Thyroid gland (tissue), 4 donors: ENCODE results near the gene IRGC. TPM values are rescaled to one million over a fixed set of nuclear protein-coding genes. Genes with fewer than 3 reads are reported as not detected.

Experiments
- DNase-seq, 2 donors: peaks; one replicate each; pipeline ENCODE4 v3.0.0-alpha.2; 2019
- H3K27ac ChIP-seq, 3 donors: fragments of 200-600 bp; sonication (generic); 1 replicate in 2 of 3; 2 replicates in 1 of 3; pipeline ENCODE4 v1.5.1; 2016 to 2019; ENCODE audit warnings: mild to moderate bottlenecking in 1 of 3, moderate library complexity in 1 of 3
- H3K27me3 ChIP-seq: fragments of 200-600 bp; sonication (generic); one replicate; pipeline ENCODE4 v1.5.1; 2019
- H3K36me3 ChIP-seq, 2 donors: fragments of 200-600 bp; sonication (generic); one replicate each; pipeline ENCODE4 v1.5.1; 2016 to 2019
- H3K4me1 ChIP-seq, 2 donors: fragments of 200-600 bp; sonication (generic); one replicate each; pipeline ENCODE4 v1.5.1; 2017 to 2019
- H3K4me3 ChIP-seq, 3 donors: fragments of 200-600 bp; sonication (generic); replicated peaks in 1 of 3; 1 replicate in 2 of 3; 2 replicates in 1 of 3; pipeline ENCODE4 v1.5.1; 2016; ENCODE audit warnings: mild to moderate bottlenecking in 1 of 3
- H3K9me3 ChIP-seq: fragments of 200-600 bp; sonication (generic); one replicate; pipeline ENCODE4 v1.5.1; 2017
- POLR2A ChIP-seq, 2 donors: fragments of 450-650 bp; IDR thresholded peaks; one replicate each; pipeline ENCODE4 v1.6.1; 2017; ENCODE audit warnings: antibody characterized with exemption in 2 of 2, mild to moderate bottlenecking in 2 of 2, moderate library complexity in 1 of 2
- WGBS, 2 donors: methylation state at CpG; one replicate each; pipeline ENCODE4 v1.1.5; 2017; 5-methylcytosine and 5-hydroxymethylcytosine counted together
- intact Hi-C: fragments of 100-400 bp; cut with DNase I; formaldehyde crosslinking; loops from one replicate; pipeline ENCODE4 v1.15.1; 2023
- total RNA-seq, 4 donors: library from RNA; depleted of rRNA; stranded (reverse); fragments of >200 nt; gene quantifications; one replicate each; pipeline ENCODE4 v1.2.3, GENCODE V29; 2016
- TF ChIP-seq, protein P1 (sequence below), 6 experiments: fragments of 200-600 bp in 3 of 6; fragments of 450-650 bp in 3 of 6; sonication (generic) in 3 of 6; IDR thresholded peaks; one replicate each; pipeline ENCODE4 v1.5.1; 2016 to 2019; ENCODE audit warnings: antibody characterized with exemption in 6 of 6, mild to moderate bottlenecking in 2 of 6, inconsistent platforms in 1 of 6, moderate library complexity in 1 of 6

The IRGC gene
- total RNA-seq, 4 donors from 2014 or later, result 1.1 TPM; not detected in 3

DNA sequence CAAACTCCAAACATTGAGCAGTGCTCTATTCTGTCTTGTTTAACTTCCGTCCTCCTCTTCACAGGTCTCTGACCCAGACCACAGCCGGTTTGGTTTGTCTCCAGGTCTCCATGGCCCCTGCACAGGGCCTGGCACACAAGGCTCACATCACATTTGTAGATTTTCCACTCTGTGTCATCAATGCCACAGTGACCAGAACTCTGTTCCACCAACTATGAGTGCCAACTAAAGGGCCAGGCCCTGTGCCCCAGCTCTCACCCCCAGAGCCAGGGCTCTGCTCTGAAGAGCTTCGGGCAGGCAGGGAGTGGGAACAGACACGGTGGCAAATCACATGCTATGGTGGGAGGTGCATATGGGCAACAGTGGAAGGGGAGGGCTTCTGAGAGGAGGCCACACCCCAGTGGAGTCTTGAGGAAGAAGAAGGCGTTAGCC is 22.9 kb downstream of the IRGC start:
- DNase-seq, result no peak
- TF ChIP-seq POLR2A (IDR thresholded peaks at IDR 0.05), result no peak
- TF ChIP-seq, protein P1, sequence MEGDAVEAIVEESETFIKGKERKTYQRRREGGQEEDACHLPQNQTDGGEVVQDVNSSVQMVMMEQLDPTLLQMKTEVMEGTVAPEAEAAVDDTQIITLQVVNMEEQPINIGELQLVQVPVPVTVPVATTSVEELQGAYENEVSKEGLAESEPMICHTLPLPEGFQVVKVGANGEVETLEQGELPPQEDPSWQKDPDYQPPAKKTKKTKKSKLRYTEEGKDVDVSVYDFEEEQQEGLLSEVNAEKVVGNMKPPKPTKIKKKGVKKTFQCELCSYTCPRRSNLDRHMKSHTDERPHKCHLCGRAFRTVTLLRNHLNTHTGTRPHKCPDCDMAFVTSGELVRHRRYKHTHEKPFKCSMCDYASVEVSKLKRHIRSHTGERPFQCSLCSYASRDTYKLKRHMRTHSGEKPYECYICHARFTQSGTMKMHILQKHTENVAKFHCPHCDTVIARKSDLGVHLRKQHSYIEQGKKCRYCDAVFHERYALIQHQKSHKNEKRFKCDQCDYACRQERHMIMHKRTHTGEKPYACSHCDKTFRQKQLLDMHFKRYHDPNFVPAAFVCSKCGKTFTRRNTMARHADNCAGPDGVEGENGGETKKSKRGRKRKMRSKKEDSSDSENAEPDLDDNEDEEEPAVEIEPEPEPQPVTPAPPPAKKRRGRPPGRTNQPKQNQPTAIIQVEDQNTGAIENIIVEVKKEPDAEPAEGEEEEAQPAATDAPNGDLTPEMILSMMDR (IDR thresholded peaks at IDR 0.05), result no peak
- WGBS, 2 donors, result 63 to 68% methylated on average over 5 of the region's 5 CpGs
- Histone ChIP-seq H3K27ac (no peak overlapping the region), H3K36me3 (peaks cover 34 to 58% of the 10 kb centered on the region in 2 donors), H3K27me3 (no peaks in the 10 kb centered on the region), H3K4me1 (no peaks in the 10 kb centered on the region), H3K4me3 (no peak overlapping the region), H3K9me3 (no peaks in the 10 kb centered on the region)
- intact Hi-C loops, result no loop called here

DNA sequence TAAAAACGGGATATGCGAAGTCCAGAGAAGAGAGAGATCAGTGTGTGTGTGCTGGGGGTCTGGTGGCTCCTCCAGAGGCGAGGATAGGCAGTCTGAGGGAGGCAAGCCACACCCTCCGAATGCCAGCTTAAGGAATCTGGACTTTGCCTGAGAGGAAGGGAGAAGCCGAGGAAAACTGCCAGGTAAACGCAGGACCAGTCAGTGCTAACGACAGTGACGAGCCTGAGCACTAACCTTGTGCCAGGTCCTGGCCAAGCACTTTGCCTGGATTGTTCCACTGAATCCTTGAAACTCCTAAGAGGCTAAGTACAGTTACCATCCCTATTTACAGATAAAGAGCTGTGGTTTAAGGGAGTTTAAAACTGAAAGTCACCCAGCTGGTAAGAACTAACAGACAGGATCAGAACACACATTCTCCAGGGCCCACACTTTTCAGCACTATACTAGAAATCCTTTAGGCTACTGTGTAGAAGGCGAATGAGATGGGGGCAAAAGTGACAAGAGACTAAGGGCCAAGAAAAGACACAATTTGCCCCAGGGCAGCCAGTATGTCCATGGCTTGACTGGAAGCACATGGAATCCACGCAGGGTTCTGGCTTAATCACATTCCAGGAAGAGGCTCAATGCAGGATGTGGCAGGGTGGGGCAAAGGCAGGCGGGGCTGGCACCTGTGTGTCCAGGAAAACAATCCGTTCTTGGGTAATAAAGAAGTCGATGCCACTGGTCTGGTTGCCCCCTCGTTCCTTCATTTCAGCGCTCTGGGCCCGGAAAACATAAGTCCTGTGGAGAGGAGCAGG is 23.8 kb downstream of the IRGC start:
- intact Hi-C loops, result no loop called here

DNA sequence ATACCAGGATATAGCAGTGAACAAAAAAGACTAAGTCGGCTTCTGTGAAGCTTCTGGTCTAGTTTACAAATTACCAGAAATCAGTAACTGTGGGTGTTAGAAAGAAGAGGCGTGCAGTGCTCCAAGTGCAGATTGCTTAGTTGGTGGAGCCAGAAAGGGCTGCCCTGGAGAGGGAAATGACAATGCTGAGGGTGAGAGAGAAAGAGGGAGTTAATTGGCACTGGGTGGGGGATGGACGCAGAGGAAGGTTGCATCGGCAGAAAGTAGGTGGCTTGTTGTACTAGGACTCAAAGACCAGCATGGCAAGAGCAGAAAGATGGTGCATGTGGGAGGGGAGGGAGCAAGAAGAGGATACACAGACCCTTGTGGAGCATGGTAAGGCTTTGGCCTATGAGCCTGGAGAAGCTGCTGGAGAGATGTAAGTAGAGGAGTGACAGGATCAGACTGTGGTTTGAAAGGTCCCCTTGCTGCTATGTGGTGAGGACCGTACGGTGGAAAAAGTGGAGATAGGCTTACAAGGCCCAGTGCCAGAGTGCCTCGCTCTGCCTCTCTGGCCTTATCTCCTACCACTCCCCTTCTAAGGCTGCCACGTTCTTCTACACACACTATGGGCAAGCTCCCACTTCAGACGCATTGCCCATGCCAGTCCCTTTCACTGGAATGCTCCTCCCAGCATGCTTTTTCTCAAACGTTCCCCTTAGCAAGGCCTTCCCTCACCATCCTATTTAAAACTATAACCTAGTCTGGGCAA is 25.4 kb downstream of the IRGC start:
- H3K27me3 ChIP-seq, result no peaks in the 10 kb centered on the region
- DNase-seq, result no peak
- peaks cover 52 to 55% of the 10 kb centered on the region in 2 donors for H3K36me3 ChIP-seq
- no peaks in the 10 kb centered on the region for H3K4me1 ChIP-seq
- TF ChIP-seq, protein P1 (IDR thresholded peaks at IDR 0.05), result no peak
- TF ChIP-seq POLR2A (IDR thresholded peaks at IDR 0.05), result no peak
- no peak overlapping the region for H3K27ac ChIP-seq
- no peak overlapping the region for H3K4me3 ChIP-seq
- no peaks in the 10 kb centered on the region for H3K9me3 ChIP-seq
- WGBS, 2 donors, result 90 to 91% methylated on average over 10 of the region's 10 CpGs
- intact Hi-C loops, result no loop called here

More for the DNA sequence above, 23.8 kb downstream of the IRGC start:
- DNase-seq, result no peak
- WGBS, 2 donors, result 82 to 84% methylated on average over 16 of the region's 16 CpGs
- H3K4me1 ChIP-seq, result no peaks in the 10 kb centered on the region
- no peak for TF ChIP-seq POLR2A (IDR thresholded peaks at IDR 0.05)
- TF ChIP-seq, protein P1 (IDR thresholded peaks at IDR 0.05), result no peak
- no peak overlapping the region for H3K27ac ChIP-seq
- no peaks in the 10 kb centered on the region for H3K27me3 ChIP-seq
- no peak overlapping the region for H3K4me3 ChIP-seq
- peaks cover 40 to 56% of the 10 kb centered on the region in 2 donors for H3K36me3 ChIP-seq
- no peaks in the 10 kb centered on the region for H3K9me3 ChIP-seq

DNA sequence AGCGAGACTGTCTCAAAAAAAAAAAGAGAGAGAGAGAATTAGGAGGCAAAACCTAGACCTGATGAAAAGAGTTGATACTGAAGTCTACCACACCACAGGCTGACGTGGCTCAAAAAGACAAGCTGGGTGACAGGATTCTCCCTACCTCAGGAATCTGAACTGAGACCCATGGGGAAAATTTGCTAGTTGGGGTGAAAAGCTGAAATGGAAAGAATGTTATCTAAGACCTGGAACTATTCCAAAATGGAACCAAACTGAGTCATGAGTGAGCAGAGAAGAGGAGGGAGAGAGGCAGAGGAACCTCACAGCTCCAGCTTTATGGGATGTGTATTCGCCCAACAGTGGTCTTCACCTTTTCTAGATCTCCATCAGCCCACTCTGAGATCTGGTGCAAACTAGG is 27.2 kb downstream of the IRGC start:
- TF ChIP-seq, protein P1 (IDR thresholded peaks at IDR 0.05), result no peak
- no peak for TF ChIP-seq POLR2A (IDR thresholded peaks at IDR 0.05)
- no peak for DNase-seq
- H3K27me3 ChIP-seq, result no peaks in the 10 kb centered on the region
- intact Hi-C loops, result no loop called here
- no peaks in the 10 kb centered on the region for H3K9me3 ChIP-seq
- no peaks in the 10 kb centered on the region for H3K4me1 ChIP-seq
- H3K4me3 ChIP-seq, result no peak overlapping the region
- peaks cover 51 to 54% of the 10 kb centered on the region in 2 donors for H3K36me3 ChIP-seq
- no peak overlapping the region for H3K27ac ChIP-seq
- WGBS, 2 donors, result 89 to 94% methylated on average over 3 of the region's 3 CpGs
